ENCODE results near the gene CMSS1.
"Not testable (repeated sequence)": the region's sequence is repeated elsewhere in the genome, so short reads cannot be mapped to it uniquely, and the experiment has no call there.

CMSS1 gene

DNA sequence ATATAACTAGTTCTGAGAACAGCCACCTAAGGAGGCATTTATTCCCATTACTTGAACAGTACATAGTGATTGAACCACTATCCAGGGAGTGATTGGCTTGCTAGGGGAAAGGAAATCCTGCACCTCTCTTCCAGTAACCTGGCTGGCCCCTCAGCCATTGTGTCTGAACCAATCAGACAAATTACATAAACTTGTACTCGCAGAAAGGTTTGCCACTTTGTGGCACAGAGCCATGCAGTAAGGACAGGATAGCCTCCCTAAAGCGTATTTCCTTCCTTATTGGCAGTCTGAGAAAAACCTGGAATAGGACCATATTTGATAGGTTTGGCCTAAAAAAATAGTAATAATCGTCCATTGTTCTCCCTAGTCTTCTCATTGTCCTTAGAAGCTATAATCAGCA is 19.0 kb downstream of the CMSS1 start:
- CTCF ChIA-PET: interaction anchor here (1.7 kb wide), 1 partner anchor 10 kb away, joined by 6 read pairs; no protein-coding TSS in a partner anchor

GRCh38 chr3:99837715-99838114 is 20.1 kb downstream of the CMSS1 start:
- no peak for DNase-seq (ENCODE audit: low read depth, low spot score)
- no peak overlapping the region for H3K4me3 ChIP-seq (ENCODE audit: low read depth, low read length)
- ChIA-PET POLR2A (no interaction called here), CTCF (interaction anchor here (1.0 to 1.7 kb wide), 6 partner anchors 9 to 416 kb away, joined by 3 to 6 read pairs (median 4); no protein-coding TSS in a partner anchor)
- TF ChIP-seq CTCF (IDR thresholded peaks at IDR 0.05; ENCODE audit: insufficient read depth, low read length, missing control alignments): no peak

More for the DNA sequence above, 19.0 kb downstream of the CMSS1 start:
- no peak for DNase-seq (ENCODE audit: low read depth, low spot score)
- TF ChIP-seq CTCF (IDR thresholded peaks at IDR 0.05; ENCODE audit: insufficient read depth, low read length, missing control alignments): no peak
- no peak overlapping the region for H3K4me3 ChIP-seq (ENCODE audit: low read depth, low read length)
- POLR2A ChIA-PET: no interaction called here

DNA sequence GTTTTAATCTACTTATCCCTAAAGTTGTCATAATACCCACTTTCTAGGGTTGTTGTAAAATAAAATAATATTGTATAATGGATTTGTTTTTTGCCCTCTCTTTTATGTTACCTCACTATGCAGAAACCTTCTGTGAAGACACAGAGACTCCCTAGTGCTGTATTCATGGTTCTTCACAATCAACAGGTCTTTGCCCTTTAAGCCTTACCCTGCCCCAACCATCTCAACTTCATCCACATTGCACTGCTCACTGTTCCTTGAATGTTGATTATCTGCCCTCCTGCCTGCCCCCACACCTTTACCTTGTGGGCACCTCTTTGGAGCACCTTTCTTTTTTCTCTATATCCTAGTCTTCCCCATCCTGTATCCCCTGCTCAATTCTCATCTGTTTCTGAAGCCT is 21.1 kb downstream of the CMSS1 start:
- ChIA-PET CTCF (interaction anchor here (1.3 to 3.1 kb wide), 6 partner anchors 10 to 417 kb away, joined by 3 to 7 read pairs (median 5); no protein-coding TSS in a partner anchor), POLR2A (interaction anchor here (0.6 kb wide), 1 partner anchor 252 kb away, joined by 6 read pairs; no protein-coding TSS in a partner anchor)

DNA sequence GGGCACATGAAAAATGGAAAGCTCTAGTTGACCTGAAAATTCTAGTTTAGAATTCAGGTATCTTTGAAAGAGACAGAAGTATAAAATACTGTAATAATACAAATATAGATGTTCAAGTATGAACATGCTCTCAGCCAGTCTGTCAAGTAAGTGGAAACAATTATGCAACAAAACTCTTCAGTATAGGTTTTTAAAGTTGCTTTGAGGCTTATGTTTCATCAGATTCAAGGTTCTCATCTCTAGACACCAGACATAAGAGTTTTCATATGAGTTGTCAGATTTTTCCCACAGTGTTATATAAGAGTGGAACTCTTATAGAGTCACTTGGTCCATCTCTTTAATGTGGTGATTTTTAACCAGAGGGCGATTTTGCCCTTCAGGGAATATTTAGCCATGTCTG is 22.0 kb downstream of the CMSS1 start:
- TF ChIP-seq CTCF (IDR thresholded peaks at IDR 0.05; ENCODE audit: insufficient read depth, low read length, missing control alignments): no peak
- CTCF ChIA-PET: interaction anchor here (1.0 to 3.1 kb wide), 7 partner anchors 8 to 416 kb away, joined by 3 to 12 read pairs (median 5); no protein-coding TSS in a partner anchor
- no peak overlapping the region for H3K4me3 ChIP-seq (ENCODE audit: low read depth, low read length)
- POLR2A ChIA-PET: interaction anchor here (0.6 kb wide), 1 partner anchor 252 kb away, joined by 6 read pairs; no protein-coding TSS in a partner anchor
- no peak for DNase-seq (ENCODE audit: low read depth, low spot score)

More for the DNA sequence above, 21.1 kb downstream of the CMSS1 start:
- no peak for DNase-seq (ENCODE audit: low read depth, low spot score)
- no peak overlapping the region for H3K4me3 ChIP-seq (ENCODE audit: low read depth, low read length)
- TF ChIP-seq CTCF (IDR thresholded peaks at IDR 0.05; ENCODE audit: insufficient read depth, low read length, missing control alignments): no peak

- H3K4me3 ChIP-seq (ENCODE audit: low read depth, low read length); DNase-seq (ENCODE audit: low read depth, low spot score); POLR2A ChIA-PET: not testable (repeated sequence)
- CTCF ChIA-PET: interaction anchor here (1.3 to 2.7 kb wide), 3 partner anchors 10 to 412 kb away, joined by 4 to 12 read pairs (median 10); no protein-coding TSS in a partner anchor
These were observed 24.3 kb downstream of the CMSS1 start for GRCh38 chr3:99841949-99842348.

- CTCF ChIA-PET: interaction anchor here (0.6 to 2.6 kb wide), 57 partner anchors 10 to 494 kb away, joined by 3 to 45 read pairs (median 4); partner anchors contain the start of gene TBC1D23
- H3K4me3 ChIP-seq (ENCODE audit: low read depth, low read length): no peak overlapping the region
- TF ChIP-seq CTCF (IDR thresholded peaks at IDR 0.05; ENCODE audit: insufficient read depth, low read length, missing control alignments): peak; percentile 51
- POLR2A ChIA-PET: interaction anchor here (1.5 to 1.6 kb wide), 2 partner anchors 36 to 203 kb away, joined by 3 read pairs; no protein-coding TSS in a partner anchor
- DNase-seq (ENCODE audit: low read depth, low spot score): no peak
These were observed 25.3 kb downstream of the CMSS1 start for GRCh38 chr3:99842826-99843589.
